ENCODE measurements around the gene PFKFB4. TPM values are rescaled to one million over a fixed set of nuclear protein-coding genes. Genes with fewer than 3 reads are reported as not detected.

The PFKFB4 gene
- total and polyA plus RNA-seq, 2 of the 8 experiments (the other 6 are each of a cell fraction or from before 2014, with no cell fraction given) = 10.7 to 20.1 TPM

DNA sequence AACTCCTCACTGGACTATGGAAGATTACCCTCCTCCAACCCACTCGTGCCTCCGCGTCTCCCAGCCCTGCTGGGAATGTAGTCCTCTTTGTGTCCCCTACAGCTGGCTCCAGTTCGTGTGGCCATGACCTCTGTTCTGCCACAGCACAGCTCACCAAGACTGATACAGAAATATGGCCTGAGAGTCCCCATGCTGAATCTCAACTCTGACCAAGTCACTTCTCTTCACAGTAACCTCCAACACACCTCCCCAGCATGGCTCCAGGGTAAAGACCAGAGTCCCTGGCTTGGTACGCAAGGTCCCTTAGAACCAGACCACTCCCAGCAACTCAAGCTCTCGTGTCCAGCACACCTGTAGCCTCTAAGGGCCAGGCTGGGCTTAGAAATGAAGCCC is 40.8 kb upstream of the PFKFB4 start (continued):
- TF ChIP-seq, protein P1, sequence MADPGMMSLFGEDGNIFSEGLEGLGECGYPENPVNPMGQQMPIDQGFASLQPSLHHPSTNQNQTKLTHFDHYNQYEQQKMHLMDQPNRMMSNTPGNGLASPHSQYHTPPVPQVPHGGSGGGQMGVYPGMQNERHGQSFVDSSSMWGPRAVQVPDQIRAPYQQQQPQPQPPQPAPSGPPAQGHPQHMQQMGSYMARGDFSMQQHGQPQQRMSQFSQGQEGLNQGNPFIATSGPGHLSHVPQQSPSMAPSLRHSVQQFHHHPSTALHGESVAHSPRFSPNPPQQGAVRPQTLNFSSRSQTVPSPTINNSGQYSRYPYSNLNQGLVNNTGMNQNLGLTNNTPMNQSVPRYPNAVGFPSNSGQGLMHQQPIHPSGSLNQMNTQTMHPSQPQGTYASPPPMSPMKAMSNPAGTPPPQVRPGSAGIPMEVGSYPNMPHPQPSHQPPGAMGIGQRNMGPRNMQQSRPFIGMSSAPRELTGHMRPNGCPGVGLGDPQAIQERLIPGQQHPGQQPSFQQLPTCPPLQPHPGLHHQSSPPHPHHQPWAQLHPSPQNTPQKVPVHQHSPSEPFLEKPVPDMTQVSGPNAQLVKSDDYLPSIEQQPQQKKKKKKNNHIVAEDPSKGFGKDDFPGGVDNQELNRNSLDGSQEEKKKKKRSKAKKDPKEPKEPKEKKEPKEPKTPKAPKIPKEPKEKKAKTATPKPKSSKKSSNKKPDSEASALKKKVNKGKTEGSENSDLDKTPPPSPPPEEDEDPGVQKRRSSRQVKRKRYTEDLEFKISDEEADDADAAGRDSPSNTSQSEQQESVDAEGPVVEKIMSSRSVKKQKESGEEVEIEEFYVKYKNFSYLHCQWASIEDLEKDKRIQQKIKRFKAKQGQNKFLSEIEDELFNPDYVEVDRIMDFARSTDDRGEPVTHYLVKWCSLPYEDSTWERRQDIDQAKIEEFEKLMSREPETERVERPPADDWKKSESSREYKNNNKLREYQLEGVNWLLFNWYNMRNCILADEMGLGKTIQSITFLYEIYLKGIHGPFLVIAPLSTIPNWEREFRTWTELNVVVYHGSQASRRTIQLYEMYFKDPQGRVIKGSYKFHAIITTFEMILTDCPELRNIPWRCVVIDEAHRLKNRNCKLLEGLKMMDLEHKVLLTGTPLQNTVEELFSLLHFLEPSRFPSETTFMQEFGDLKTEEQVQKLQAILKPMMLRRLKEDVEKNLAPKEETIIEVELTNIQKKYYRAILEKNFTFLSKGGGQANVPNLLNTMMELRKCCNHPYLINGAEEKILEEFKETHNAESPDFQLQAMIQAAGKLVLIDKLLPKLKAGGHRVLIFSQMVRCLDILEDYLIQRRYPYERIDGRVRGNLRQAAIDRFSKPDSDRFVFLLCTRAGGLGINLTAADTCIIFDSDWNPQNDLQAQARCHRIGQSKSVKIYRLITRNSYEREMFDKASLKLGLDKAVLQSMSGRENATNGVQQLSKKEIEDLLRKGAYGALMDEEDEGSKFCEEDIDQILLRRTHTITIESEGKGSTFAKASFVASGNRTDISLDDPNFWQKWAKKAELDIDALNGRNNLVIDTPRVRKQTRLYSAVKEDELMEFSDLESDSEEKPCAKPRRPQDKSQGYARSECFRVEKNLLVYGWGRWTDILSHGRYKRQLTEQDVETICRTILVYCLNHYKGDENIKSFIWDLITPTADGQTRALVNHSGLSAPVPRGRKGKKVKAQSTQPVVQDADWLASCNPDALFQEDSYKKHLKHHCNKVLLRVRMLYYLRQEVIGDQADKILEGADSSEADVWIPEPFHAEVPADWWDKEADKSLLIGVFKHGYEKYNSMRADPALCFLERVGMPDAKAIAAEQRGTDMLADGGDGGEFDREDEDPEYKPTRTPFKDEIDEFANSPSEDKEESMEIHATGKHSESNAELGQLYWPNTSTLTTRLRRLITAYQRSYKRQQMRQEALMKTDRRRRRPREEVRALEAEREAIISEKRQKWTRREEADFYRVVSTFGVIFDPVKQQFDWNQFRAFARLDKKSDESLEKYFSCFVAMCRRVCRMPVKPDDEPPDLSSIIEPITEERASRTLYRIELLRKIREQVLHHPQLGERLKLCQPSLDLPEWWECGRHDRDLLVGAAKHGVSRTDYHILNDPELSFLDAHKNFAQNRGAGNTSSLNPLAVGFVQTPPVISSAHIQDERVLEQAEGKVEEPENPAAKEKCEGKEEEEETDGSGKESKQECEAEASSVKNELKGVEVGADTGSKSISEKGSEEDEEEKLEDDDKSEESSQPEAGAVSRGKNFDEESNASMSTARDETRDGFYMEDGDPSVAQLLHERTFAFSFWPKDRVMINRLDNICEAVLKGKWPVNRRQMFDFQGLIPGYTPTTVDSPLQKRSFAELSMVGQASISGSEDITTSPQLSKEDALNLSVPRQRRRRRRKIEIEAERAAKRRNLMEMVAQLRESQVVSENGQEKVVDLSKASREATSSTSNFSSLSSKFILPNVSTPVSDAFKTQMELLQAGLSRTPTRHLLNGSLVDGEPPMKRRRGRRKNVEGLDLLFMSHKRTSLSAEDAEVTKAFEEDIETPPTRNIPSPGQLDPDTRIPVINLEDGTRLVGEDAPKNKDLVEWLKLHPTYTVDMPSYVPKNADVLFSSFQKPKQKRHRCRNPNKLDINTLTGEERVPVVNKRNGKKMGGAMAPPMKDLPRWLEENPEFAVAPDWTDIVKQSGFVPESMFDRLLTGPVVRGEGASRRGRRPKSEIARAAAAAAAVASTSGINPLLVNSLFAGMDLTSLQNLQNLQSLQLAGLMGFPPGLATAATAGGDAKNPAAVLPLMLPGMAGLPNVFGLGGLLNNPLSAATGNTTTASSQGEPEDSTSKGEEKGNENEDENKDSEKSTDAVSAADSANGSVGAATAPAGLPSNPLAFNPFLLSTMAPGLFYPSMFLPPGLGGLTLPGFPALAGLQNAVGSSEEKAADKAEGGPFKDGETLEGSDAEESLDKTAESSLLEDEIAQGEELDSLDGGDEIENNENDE (IDR thresholded peaks at IDR 0.05; ENCODE audit: insufficient replicate concordance, low read length) = no peak
- TF ChIP-seq CTCF (IDR thresholded peaks at IDR 0.05; ENCODE audit: control extremely low read depth in 1 of 3, insufficient read depth in 1 of 3, low read depth in 1 of 3, low read length in 3 of 3) = no peak
- no peak for TF ChIP-seq POU5F1 (IDR thresholded peaks at IDR 0.05; ENCODE audit: low read depth, low read length)

All from H1 (cell line).